DMS 273 (cell line): ENCODE data around the gene GLDC.
"Not testable (repeated sequence)": the region's sequence is repeated elsewhere in the genome, so short reads cannot be mapped to it uniquely, and the experiment has no call there.

Experiments
- DNase-seq: peaks from one replicate; lab custom pipeline; 2025; ENCODE audit not compliant: unreplicated experiment; lab: John Stamatoyannopoulos, UW

GLDC gene

DNA sequence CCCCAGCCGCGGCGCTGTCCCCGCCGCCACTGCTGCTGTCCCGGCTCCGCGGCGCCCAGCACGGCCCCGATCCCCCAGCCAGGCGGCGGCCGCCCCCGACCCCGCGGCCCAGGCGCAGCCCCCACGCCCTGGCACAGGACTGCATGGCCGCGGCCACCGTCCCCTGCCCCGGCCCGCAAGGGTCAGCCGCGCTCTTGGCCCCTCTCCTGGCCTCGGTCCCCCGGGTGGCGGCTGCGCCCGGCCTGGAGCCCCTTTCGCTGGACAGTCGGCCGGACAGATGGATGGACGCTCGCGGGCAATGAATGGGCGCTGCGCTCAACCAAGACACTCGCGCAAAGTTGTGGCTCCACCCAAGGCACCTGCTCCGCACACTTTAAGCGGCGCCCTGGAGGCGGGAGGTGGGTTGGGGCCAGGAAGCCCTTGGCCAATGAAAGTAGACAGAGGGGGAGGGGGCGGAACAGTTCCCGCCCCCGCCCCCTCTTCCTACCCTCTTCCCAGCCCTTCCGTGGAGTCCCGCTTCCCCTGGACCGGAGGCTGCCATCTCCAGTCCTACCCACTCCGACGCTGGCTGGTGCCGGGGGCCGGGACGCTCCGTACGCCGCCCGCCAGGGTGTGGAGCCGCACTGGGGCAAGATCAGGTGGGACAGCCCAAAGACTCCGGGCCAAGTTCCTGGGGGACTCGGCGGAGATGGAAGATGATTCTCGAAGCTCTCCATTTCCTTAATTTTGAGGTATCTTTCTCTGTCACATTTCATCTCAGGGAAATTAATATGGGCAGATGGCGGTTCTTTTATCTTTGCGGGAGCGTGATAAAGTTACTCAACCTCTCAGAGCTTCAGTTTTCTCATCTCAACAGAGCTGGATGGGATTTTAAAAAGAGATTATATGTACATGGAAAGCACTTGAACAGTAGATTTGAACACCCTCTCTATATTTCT, at the start of gene GLDC:
Gene GLDC, minus strand, starts transcription at position 375 of the 938 bp plus-strand sequence. Its CDS starts 230 bp downstream, at position 145.
- peak; percentile 97 for DNase-seq

DNA sequence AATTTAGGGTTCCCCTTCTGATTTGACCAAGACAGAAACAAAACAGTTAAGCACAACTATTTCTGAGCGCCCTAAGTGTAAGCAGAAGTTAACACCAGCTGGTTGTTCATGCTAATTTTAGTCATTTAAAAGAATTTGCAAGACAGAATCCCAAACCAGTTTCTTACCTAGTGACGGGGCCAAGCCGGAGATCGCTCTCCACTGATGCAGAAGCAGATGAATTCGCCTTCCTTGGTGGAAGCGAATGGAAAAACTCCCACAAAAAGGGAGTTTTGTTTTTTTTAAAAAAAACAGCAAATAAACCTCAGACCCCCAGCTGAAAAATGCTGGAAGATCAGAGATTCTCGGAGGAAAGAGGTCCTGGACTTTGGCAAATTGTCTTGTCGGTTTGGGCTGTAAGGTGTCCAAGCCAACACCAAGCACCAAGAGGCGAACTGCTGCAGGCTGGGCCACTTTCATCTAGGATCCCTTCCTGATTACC, 47.4 kb upstream of the GLDC start:
- peak; percentile 8 for DNase-seq

DNA sequence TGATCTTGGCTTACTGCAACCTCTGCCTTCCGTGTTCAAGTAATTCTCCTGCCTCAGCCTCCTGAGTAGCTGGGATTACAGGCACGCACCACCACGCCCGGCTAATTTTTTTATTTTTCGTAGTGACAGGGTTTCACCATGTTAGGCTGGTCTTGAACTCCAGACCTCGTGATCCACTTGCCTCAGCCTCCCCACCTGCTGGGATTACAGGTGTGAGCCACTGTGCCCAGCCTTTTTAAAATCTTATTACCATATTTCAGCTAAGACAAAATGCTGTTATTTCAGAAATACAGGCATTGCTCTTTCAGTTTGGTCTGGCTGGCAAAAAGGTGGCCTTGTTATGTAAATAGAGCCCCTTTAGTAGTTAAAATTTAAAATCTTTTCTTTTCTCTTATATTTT, 46.9 kb upstream of the GLDC start:
- DNase-seq: no peak

DNA sequence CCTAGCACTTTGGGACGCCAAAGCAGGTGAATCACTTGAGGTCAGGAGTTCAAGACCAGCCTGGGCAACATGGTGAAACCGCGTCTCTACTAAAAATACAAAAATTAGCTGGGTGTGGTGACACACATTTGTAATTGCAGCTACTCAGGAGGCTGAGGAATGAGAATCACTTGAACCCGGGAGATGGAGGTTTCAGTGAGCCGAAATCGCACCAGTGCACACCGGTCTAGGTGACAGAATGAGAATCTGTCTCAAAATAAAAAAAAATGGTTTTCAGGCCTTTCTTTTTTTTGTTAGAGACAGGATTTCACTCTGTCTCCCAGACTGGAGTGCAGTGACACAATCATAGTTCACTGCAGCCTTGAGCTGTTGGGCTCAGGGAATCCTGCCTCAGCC, 45.1 kb upstream of the GLDC start:
- not testable (repeated sequence) for DNase-seq

DNA sequence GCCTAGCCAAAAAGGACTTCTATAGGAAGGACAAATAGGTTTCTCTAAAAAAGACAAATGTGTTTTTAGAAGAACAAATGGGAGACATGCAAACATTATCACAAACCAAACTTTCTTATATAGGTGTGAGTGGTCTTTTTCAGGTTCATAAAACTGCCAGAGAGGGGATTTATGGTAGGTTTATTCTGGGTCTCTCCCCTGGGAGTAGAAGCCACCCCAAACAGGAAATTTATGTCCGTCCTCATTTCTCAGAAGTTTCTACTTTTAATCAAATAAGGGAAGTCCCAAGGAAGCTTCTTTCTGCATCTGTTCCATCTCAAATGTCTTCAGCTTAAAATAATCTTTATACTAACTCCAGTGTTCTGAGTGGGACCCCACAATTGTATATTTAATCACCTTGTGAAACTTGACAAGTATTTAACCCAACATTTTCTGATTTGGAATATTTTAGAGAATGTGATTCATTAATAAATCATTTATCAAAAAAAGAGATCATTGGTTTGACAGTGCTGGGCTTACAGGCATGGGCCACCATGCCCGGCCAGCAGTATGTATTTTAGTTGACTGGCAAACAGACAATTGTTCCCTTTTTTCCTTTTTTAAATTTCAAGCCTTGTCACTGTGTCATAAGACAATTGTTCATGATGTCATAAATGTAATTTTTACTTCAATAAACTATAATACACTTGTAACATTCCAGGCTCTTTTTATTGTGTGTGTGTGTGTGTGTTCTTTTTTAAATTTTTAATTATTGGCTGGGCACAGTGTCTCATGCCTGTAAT, 44.6 kb upstream of the GLDC start:
- no peak for DNase-seq

DNA sequence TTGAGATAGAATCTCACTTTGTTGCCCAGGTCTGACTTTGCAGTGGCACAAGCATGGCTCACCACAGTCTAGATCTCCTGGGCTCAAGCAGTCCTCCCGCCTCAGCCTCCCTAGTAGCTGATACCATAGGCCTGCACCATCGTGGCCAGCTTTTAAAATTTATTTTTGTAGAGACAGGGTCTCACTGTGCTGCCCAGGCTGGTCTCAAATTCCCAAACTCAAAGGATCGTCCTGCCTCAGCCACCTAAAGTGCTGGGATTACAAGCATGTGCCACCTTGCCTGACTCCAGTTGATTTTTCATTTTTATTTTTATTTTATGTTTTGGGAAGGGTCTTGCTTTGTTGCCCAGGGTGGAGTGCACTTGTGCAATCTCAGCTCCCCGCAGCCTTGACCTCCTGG, 41.7 kb upstream of the GLDC start:
- DNase-seq: no peak

DNA sequence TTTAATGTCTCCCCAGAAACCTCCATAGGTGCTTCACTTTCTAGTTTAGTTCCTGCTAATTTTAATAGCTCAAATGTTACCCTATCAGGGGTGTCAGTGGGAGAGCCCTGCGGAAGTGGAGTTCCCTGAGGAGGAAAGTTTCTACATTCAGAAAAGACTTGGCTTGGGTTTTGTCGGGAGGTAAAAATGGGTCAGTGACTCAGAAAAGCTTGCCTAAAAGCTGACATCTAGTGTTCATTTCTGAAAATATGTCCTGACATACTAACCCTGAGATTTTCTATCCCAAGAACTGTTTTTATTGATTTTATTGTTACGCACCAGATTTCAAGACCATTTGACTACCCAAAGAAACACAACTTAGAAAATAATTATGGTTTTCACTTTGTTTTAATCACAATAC, 40.9 kb upstream of the GLDC start:
- peak; percentile 29 for DNase-seq

DNA sequence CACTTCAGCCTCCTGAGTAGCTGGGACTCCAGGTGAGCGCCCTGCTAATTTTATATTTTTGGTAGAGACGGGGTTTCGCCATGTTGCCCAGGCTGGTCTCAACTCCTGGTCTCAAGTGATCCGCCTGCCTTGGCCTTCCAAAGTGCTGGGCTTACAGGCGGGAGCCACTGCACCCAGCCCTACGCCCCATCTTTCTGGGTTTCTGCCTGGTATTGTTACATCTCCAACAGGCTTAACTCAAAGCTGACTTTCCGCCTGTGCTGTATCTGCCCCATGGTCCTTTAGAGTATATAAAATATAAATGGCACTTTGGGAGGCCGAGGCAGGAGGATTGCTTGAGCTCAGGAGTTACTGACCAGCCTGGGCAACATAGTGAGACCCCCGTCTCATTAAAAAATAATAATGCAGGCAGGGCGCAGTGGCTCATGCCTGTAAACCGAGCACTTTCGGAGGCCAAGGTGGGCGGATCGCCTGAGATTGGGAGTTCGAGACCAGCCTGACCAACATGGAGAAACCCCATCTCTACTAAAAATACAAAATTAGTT, 36.5 kb upstream of the GLDC start:
- peak; percentile 59 for DNase-seq

DNA sequence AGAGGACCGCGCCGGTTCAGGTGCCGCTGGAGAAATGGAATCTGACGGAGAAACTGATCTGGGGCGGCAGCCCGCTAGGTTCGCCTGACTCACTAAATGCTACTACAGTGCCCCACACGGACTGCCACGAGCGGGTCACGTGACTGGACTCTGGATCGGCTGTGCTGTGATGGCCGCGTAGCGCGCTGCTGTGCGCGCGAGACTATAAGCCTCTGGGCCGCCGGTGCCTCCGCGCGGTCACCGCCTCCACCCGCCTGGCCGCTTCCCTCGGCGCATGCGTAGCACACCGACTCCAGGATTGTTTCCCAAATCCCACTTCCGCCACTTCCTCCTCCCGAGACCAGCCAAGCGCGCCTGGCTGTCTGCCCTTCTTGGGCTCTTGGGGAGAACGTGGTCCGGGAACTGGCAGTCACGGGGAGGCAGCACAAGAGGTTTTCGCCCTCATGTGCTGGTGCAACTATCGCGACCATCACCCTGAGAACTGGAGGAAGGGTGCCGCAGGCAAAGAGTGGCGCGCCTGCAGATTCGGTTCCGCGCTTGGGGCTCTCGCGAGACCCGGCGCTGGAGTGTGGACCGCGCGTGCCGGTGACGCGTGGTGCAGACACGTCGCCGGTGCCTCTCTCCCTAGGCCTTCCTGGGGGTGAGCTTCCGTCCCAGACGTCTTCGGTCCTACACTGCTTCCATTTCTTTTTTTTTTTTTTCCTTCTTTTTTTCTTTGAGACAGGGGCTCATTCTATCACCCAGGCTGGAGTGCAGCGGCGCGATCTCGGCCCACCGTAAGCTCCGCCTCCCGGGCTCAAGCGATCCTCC, 35.8 kb upstream of the GLDC start:
- peak; percentile 99 for DNase-seq

DNA sequence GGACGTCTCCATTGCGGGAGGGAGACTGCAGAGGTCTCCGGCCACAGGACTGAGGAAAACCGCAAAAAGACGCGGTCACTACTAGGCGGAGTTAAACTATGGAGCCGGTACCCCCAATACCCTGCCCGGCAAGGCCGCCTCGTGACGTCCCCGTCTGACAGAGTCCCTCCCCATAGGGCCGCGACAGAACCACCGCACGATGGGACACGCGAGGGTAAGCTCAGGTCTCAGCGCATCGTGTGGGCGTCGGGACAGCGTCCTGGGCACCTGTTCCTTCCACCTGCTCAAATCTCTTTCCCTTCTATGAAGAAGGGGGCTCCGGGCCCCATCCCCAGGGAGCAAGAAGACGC, 35.2 kb upstream of the GLDC start:
- peak; percentile 87 for DNase-seq

DNA sequence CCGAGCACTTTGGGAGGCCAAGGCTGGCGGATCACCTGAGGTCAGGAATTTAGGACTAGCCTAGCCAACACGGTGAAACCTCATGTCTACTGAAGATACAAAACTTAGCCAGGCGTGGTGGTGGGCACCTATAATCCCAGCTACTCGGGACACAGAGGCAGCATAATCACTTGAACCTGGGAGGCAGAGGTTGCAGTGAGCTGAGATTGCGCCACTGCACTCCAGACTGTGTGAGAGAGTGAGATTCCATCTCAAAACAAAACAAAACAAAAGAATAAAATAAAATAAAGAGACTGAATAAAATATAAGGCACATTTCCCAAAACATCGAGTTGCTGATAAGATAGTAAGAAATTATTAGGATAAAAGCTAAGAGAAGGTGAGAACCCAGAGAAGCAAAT, 32.3 kb upstream of the GLDC start:
- no peak for DNase-seq

DNA sequence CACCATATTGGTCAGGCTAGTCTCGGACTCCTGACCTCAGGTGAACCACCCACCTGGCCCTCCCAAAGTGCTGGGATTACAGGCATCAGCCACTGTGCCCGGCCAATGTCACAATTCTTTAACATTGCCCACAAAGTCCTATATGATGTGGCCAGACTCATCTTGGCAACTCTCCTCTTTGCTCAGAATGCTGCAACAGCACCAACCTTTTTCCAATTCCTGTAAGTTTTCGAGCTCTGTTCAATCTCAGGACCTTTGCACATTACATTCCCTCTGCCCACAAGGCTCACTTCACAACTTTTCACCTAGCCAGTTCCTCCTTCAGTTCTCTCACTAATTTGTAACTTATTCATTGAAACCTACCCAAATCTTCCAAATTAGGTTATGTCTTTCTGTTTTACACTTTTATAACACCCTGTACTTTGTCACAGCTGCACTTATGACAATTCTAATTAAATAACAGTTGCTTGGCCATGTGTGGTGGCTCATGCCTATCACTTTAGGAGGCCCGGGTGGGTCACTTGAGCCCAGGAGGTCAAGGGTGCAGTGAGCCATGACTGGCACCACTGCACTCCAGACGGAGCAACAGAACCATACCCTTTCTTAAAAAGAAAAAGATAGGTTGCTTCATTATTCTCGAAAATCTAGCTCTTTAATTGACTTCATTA, 30.9 kb upstream of the GLDC start:
- DNase-seq: no peak

DNA sequence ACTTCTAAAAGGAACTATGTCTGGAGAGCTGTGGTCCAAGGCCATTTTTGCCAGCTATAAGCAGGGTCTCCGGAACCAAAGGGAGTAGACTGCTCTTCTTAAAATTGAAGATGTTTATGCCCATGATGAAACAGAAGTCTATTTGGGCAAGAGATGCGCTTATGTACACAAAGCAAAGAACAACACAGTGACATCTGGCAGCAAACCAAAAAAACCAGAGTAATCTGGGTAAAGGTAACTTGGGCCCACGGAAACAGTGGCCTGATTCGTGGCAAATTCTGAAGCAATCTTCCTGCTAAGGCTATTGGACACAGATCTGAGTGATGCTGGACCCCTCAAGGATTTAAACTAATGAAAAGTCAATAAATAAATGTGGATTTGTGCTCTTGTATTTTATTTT, 29.7 kb upstream of the GLDC start:
- no peak for DNase-seq

DNA sequence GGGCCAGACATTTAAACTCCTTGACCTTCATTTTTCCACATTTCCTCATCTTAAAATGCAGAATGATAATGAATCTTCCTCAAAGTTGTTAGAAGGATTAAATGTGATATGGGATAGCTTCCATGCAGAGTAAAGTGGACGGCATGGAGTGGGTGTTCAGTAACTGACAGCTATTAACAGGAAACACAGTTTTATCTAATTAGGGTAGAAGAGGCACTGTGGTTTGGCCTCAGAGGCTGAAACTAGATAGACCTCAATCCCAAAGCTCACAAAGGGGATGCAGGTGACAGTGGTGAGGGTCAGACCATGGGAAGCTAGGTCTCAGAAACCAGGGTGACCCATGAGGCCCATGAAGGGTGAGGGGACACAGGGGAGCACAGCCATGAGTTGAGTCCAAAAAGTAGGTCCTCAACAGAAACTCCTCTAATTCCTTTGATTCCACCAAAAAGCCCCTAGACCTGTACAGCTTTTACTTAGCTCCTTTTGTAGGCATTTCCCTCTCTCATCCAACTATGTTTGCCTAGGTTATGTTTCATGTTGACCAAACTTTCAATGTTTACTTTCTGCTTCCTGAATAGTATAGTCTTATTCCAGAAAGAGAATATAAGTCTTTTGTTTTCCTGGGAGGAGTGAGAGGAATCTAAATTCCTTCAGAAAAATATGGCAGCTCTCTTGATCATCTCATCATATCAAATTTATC, 27.9 kb upstream of the GLDC start:
- DNase-seq: no peak

DNA sequence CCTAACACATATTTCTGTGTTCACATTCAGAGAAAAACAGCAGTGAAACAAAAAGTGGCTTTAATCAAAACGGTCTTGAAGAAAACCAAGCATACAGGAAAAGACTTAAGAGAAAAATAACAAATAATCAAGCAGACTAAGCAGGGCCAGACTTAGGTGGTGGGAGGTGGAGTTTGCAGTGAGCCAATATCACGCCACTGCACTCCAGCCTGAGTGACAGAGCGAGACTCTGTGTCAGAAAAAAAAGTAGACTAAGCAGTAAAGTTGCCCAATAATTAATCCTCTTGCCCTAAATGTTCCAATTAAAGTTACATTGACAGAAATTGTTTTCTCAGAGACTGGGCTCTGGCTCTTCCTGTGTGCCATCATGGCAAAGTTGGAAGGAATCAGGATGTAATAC, 26.6 kb upstream of the GLDC start:
- DNase-seq: no peak

DNA sequence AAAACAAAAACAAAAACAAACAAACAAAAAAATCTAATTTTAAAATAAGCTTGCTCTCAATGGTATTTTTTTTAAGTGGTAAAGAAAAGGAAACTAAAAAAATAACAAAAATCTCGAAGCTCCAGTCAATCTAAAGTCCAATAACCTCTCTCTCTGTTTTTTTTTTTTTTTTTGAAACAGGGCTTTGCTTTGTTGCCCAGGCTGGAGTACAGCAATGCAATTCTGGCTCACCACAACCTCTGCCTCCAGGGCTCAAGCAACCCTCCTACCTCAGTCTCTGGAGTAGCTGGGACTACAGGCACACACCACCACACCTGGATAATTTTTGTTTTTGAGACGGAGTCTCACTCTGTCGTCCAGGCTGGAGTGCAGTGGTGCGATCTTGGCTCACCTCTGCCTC, 25.9 kb upstream of the GLDC start:
- no peak for DNase-seq

DNA sequence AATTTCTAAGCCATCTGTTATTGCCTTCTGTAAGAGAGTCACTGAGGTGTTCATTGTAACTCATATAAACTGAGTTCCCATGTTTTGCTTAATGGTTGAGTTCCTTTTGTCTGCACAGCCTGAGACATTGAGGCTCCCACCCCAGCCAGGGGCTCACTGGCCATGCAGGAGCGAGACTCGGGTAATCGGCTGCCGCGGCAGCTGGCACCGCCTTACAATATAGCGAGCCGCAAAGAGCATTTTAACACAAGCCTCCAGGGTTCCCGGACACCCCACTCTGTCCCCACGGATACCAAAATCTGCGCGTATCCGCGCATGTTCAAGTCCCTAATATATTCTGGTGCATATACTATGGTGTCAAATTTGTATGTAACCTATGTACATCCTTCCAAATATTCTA, 24.4 kb upstream of the GLDC start:
- DNase-seq: no peak

DNA sequence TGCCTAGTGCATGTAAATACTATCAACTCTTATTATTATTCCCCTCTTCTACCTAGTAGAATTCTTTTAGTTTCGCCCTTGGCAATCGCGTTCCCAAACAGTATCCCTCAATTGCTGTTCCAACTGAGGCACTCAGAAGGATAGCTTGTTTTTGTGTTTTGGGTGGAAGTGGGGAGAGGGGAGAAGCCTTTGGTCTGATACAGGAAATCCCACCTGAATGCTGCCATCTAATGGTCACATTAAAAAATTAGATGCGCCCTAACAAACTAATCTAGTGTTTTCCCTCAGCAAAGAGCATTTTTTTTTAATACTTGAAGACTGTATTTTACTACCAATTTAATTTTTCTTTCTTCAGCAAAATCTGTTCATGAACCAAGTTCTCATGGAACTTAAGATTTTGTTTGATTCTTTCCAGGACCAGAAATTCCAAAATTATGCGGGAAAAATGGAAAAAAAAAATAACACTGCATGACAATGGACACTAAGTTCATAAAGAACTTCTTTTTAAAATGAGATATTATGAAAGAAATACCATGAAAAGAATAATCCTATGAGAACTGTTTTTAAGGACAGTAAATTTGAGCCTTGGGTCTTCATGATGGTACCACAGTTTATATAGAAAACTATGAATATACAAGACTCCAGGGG, 22.2 kb upstream of the GLDC start:
- peak; percentile 59 for DNase-seq

DNA sequence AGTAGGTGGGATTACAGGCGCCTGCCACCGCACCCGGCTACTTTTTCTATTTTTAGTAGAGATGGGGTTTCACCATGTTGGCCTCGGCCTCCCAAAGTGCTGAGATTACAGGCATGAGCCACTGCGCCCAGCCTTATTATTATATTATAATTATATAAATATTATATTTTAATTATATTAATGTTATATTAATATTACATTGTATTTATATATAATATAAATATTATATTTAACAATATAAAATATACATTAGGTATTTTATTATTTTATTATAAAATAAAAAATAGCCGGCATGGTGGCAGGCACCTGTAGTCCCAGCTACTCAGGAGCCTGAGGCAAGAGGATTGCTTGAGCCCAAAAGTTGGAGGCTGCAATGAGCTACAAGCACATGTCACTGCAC, 21.6 kb upstream of the GLDC start:
- no peak for DNase-seq
